ENCODE results near the gene C1QTNF7.

C1QTNF7 gene

GRCh38 chr4:15457406-15458201 lies 29.8 kb downstream of the C1QTNF7 start:
- DNase-seq (ENCODE audit: low read depth in 2 of 2) = no peak

DNA sequence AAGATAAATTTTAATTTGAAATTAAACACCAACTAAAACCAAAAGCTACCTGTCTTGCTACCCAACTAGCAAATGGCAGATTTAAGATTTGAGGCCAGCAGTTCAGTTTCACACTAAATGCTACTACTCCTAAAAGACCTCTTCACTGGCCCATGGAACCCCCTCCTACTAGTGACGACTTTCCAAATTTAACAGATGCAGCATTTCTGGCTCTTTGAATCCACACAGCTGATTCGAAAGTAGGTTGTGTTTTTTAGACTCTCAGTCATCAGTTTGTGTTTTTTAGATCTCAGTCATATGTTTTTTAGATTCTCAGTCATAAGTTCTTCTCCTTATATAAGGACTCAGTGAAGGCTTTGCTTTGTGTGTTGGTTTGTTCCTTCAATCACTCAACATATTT lies 30.8 kb downstream of the C1QTNF7 start:
- DNase-seq (ENCODE audit: low read depth in 2 of 2) = no peak

DNA sequence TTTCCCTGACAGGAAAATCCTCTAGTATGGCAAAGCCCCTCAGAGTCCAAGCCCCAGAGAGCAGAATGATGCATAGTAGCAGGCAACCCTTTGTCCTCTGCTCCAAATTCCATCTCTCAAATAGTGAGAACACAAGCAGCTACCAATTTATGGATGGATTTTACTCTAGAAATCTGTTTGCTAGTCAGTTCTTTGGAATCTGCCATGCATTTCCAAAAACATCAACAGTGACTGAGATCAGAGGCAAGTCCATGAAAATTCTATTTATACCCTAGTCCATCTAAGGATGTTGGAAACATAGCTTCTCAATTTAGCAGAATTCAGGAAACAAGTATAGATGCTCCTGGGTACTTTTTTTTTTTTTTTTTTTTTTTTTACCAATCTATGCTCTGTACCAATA lies 31.9 kb downstream of the C1QTNF7 start:
- DNase-seq (ENCODE audit: low read depth in 2 of 2) = no peak

DNA sequence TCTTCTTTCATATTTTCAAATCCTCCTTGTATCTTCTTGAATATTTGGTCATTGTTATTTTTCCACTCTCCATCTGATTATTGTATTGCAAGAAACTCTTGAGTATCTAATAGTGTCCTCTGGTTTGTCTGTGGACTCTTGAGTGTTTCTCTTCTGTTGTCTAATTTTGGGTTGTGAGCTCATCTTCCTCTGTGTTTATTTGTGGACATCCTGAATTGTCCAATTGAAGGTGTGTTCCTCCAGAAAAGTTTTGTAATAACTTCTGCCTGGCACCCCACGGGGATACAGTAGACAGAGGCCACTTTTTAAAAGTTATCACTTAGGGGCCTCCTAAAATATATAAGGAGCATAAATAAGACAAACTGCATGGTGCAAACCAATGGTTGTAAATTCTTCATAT lies 38.8 kb downstream of the C1QTNF7 start:
- no peak for DNase-seq (ENCODE audit: low read depth in 2 of 2)

GRCh38 chr4:15469402-15470127 lies 41.7 kb downstream of the C1QTNF7 start, which contains the start of gene CC2D2A:
TSS of gene CC2D2A (plus strand) at chr4:15469882. CDS start at chr4:15475933, 6,051 bp downstream.
- DNase-seq (ENCODE audit: low read depth in 2 of 2) = no peak

GRCh38 chr4:15470128-15470475 lies 42.3 kb downstream of the C1QTNF7 start:
- DNase-seq (ENCODE audit: low read depth in 2 of 2) = no peak

GRCh38 chr4:15476396-15476795 lies 48.6 kb downstream of the C1QTNF7 start:
- DNase-seq (ENCODE audit: low read depth in 2 of 2) = no peak

DNA sequence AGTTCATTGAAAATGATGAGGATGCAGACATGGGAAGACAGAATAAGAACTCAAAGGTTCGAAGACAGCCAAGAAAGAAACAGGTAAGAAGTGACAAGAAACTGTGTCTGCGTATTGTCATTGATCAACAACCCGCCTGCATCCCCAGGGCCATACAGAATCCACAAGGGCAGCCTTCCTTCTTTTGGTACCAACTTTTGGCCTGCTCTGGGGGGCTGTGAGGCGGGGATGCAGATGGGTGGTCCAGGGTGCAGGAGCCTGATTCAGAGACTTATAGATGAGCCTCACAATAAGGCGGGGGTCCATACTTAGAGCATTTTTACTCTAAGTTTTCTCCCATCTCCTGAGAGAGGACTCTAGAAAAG lies 50.9 kb downstream of the C1QTNF7 start:
- no peak for DNase-seq (ENCODE audit: low read depth in 2 of 2)

DNA sequence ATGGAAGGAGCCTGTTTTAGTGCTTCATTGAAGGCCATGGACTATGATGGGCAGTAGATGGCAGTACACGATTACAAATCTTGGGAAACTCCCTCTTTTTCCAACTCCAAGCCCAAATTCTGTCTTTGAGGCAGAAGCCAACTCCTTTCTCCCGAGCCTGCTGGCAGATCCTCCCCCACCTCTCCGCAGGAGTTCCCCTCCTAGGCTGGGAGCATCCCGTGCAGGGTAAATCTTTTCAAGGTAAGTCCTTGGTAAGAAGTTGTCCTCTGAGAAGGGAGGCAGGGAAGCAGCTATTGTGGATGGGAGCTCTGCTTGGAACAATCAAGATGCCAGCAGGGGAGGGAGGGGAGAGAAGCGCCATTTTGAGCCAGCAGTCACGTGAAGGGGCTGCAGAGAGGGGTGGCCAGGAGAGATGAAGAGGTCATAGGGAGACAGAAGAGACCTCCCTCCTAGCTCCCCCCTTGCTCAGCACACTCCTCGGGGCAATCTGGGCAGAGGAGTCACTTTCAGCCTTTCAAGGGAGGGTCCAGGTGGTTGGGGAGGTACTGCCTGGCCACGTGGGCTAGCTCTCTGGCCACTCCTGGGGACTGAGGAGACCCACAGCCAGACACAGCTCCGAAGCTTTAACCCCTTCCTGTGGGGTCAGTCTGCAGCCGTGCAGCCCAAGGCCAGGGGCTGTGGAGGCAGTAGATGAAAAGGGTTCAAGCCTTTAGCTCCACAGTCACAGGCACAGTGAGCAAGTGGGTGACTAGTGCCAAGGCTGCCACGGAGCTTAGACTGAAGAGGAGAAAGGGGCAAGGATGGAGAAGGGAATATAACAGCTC lies 51.5 kb downstream of the C1QTNF7 start:
- no peak for DNase-seq (ENCODE audit: low read depth in 2 of 2)

- DNase-seq (ENCODE audit: low read depth in 2 of 2) = no peak
These were observed 52.0 kb downstream of the C1QTNF7 start for GRCh38 chr4:15479913-15480185.

GRCh38 chr4:15481961-15482745 lies 54.3 kb downstream of the C1QTNF7 start:
- DNase-seq (ENCODE audit: low read depth in 2 of 2) = no peak

GRCh38 chr4:15482842-15483241 lies 55.0 kb downstream of the C1QTNF7 start:
- DNase-seq (ENCODE audit: low read depth in 2 of 2) = no peak

DNA sequence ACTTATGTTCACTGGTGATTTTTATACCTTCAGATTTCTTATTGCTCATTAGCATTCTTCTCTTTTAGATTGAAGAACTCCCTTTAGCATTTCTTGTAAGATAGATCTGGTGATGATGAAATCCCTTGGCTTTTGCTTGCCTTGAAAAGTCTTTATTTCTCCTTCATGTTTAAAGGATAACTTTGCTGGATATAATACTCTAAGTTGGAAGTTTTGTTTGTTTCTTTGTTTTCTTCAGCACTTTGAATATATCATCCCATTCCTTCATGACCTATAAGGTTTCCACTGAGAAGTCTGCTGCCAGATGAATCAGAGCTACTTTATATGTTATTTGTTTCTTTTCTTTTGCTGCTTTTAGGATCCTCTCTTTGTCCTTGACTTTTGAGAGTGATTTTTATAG lies 60.3 kb downstream of the C1QTNF7 start:
- DNase-seq (ENCODE audit: low read depth in 2 of 2) = no peak

DNA sequence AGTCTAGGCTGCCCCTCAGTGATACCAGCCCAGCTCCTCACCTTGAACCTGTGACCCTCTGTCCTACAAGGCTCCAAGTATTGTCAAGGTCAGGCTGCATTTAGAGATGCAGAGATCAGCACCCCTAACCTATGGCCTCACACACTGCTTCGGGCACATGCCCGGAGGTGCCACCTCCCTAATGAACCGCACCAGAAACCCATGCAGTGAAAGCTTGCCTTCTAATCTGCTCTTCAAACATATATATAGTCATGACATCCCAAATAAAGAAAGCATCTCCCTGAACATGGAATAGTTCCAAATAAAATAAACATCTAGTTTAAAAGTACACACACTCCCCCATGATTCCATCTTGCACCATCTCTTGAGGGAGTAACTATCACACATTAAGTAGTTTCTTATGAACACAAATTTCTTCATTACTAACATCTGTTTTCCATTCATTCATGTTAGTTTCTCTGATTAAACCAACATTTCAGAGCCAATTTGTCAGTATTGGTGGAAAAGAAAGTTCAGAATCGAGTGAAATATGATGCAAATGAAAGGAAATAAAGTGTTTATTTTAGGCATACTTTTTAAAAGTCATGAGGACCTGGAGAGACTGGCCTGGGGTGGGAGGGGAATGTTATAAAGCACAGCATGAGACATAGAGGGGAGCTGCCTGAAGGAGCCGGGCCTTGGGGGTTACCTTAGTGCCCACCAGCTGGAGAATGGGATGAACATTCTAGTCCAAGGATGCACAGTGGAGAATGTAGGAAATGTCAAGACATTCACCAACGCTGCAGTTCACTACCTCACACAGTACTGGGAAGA lies 61.0 kb downstream of the C1QTNF7 start:
- DNase-seq (ENCODE audit: low read depth in 2 of 2) = no peak

DNA sequence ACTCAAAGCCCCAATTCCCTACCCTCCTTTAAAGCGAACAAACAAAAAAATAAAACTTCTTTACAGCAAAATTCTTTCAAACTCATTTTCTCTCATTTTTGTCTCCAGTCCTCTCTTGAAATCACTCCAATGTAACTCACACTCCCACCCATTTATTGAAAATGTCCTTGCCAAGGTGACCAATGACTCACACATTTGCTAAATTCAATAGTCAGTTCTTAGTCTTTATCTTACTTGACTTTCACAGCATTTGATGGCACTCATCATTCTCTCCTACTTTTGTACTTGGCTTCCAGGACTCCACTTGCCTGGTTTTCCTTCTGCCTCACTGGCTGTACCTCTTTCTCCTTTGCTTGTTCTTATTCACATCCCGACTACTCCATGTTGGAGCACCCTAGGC lies 61.7 kb downstream of the C1QTNF7 start:
- DNase-seq (ENCODE audit: low read depth in 2 of 2) = no peak

- DNase-seq (ENCODE audit: low read depth in 2 of 2) = no peak
These were observed 65.6 kb downstream of the C1QTNF7 start for GRCh38 chr4:15493411-15493810.

DNA sequence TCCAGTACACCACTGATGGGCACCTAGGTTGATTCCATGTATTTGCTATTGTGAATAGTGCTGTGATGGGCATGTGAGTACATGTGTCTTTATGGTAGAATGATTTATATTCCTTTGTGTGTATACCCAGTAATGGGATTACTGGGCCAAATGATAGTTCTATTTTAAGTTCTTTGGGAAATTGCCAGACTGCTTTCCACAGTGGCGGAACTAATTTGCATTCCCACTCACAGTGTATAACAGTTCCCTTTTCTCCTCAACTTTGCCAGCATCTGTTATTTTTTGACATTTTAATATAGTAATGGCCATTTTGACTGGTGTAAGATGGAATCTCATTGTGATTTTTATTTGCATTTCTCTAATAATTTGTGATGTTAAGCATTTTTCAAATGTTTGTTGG lies 67.8 kb downstream of the C1QTNF7 start:
- no peak for DNase-seq (ENCODE audit: low read depth in 2 of 2)
